Parathyroid adenoma (tissue), 2 donors: ENCODE results near the gene SPATA31C1.
"Not testable (repeated sequence)": the region's sequence is repeated elsewhere in the genome, so short reads cannot be mapped to it uniquely, and the experiment has no call there.

ENCODE experiments used
- H2AFZ ChIP-seq: fragments of 300-600 bp; sonication (generic); one replicate; pipeline ENCODE4 v1.7.0; 2017; ENCODE audit warnings: antibody characterized with exemption, mild to moderate bottlenecking
- H3K27ac ChIP-seq: fragments of 300-600 bp; sonication (generic); one replicate; pipeline ENCODE4 v1.7.0; 2017
- H3K27me3 ChIP-seq: fragments of 300-600 bp; sonication (generic); one replicate; pipeline ENCODE4 v1.7.0; 2017; ENCODE audit warnings: low read length; ENCODE audit not compliant: control insufficient read depth, insufficient read depth
- H3K36me3 ChIP-seq: fragments of 300-600 bp; sonication (generic); one replicate; pipeline ENCODE4 v1.7.0; 2017; ENCODE audit warnings: low read length; ENCODE audit not compliant: control insufficient read depth, insufficient read depth
- H3K4me1 ChIP-seq: fragments of 300-600 bp; sonication (generic); one replicate; pipeline ENCODE4 v1.7.0; 2017; ENCODE audit warnings: control low read depth
- H3K4me2 ChIP-seq: fragments of 300-600 bp; sonication (generic); one replicate; pipeline ENCODE4 v1.7.0; 2017; ENCODE audit warnings: low read length
- H3K4me3 ChIP-seq: fragments of 300-600 bp; sonication (generic); one replicate; pipeline ENCODE4 v1.7.0; 2017; ENCODE audit warnings: low read depth, low read length
- H3K79me2 ChIP-seq: fragments of 300-600 bp; sonication (generic); one replicate; pipeline ENCODE4 v1.7.0; 2017; ENCODE audit warnings: control low read depth
- H3K9ac ChIP-seq: fragments of 300-600 bp; sonication (generic); one replicate; pipeline ENCODE4 v1.7.0; 2017; ENCODE audit warnings: mild to moderate bottlenecking
- H3K9me3 ChIP-seq: fragments of 300-600 bp; sonication (generic); one replicate; pipeline ENCODE4 v1.7.0; 2017; ENCODE audit warnings: low read length; ENCODE audit not compliant: control insufficient read depth
- TF ChIP-seq, protein P1 (sequence below): fragments of 300-600 bp; sonication (generic); IDR thresholded peaks from one replicate; pipeline ENCODE4 v1.7.0; 2017; ENCODE audit warnings: antibody characterized with exemption, mild to moderate bottlenecking
- donor health status: primary hyperparathyroidism.

The SPATA31C1 gene

DNA sequence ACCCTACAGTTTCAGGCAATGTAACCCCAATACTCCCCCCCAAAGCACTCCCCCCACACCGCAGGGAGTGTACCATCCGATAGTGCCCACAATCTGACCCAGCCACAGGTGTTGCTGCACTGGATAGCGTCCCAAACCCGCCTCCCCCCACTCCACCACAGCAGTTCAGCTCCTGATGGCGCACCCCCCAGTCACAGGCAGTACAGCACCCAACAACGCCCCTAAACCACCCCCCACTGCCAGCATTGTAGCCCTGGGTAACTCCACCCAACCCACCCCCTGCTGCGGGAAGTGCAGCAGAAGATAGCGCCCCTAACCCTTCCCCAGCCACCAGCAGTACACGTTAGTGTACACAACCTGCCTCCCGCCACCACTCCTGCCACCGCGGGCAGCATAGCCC lies 20.6 kb downstream of the SPATA31C1 start:
- not testable (repeated sequence) for H3K9ac ChIP-seq, H3K36me3 ChIP-seq, H3K27ac ChIP-seq, H3K4me3 ChIP-seq, H3K79me2 ChIP-seq, H3K27me3 ChIP-seq, H3K4me1 ChIP-seq, H3K4me2 ChIP-seq, H2AFZ ChIP-seq, H3K9me3 ChIP-seq

DNA sequence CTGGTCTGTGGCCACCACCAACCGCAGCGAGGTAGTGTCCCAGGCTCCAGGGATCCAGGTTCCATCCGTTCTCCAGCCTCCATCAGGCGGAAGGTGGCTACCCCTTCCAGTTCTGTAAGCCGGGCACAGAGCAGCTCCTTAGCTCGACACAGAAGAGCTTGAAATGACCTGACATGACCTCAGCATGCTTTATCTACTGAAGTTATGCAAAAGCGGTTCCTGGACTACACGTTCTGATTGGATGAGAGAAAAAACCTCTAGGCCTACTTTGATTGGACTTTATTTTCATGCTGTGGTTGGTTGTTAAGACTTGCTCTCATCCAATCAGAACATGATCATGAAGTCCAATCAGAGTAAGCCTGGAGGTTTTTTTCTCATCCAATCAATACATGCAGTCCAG lies 21.3 kb downstream of the SPATA31C1 start:
- H3K27ac ChIP-seq, H3K4me2 ChIP-seq, H3K9me3 ChIP-seq: not testable (repeated sequence)

DNA sequence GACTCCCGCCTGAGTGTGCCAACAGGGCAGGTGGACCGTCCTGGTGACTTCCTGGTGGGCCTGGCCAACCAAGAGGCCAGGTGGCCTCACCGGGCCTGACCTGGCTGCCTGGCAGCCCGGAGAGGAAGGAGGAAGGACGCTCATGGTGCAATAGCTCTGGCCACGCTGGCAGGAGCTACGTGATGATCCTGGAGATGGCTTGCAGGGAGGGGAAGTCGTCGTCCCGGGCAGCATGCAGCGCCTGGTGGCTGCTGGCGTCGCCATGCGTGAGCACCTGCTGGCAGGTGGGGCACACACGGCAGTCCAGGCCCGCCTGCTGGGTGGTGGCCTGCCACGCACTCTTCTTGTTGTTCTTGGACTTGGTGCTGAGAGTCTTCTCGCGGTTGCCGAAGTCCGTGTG lies 26.3 kb downstream of the SPATA31C1 start:
- H3K27me3 ChIP-seq = no peaks in the 10 kb centered on the region

More for the DNA sequence above, 21.3 kb downstream of the SPATA31C1 start:
- not testable (repeated sequence) for H2AFZ ChIP-seq, H3K36me3 ChIP-seq, H3K4me1 ChIP-seq, H3K27me3 ChIP-seq, H3K79me2 ChIP-seq, H3K9ac ChIP-seq, H3K4me3 ChIP-seq

DNA sequence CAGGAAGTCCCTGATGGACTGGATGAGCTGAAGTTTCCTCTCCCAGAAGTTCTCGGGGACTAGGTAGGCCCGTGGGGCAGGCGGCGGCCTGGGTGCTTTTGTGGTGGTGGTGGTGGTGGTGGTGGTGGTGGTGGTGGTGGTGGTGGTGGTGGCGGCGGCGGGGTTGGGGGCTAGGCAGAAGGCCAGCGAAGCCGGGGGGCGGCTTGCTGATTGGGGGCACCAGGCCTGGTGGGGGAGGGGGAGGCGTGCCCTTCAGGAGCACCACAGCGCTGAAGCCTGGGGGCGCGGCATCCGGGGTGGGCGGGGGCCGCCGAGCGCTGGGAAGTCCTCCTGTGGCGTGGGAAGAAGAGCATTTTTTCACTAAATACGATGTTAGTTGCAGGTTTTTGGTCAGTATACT lies 26.9 kb downstream of the SPATA31C1 start:
- TF ChIP-seq, protein P1, sequence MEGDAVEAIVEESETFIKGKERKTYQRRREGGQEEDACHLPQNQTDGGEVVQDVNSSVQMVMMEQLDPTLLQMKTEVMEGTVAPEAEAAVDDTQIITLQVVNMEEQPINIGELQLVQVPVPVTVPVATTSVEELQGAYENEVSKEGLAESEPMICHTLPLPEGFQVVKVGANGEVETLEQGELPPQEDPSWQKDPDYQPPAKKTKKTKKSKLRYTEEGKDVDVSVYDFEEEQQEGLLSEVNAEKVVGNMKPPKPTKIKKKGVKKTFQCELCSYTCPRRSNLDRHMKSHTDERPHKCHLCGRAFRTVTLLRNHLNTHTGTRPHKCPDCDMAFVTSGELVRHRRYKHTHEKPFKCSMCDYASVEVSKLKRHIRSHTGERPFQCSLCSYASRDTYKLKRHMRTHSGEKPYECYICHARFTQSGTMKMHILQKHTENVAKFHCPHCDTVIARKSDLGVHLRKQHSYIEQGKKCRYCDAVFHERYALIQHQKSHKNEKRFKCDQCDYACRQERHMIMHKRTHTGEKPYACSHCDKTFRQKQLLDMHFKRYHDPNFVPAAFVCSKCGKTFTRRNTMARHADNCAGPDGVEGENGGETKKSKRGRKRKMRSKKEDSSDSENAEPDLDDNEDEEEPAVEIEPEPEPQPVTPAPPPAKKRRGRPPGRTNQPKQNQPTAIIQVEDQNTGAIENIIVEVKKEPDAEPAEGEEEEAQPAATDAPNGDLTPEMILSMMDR = no peak
- Histone ChIP-seq H3K4me2 (no peak overlapping the region), H3K4me3 (no peak overlapping the region)

More for the DNA sequence above, 26.3 kb downstream of the SPATA31C1 start:
- Histone ChIP-seq H3K4me3 (no peak overlapping the region), H3K4me2 (no peak overlapping the region), H3K9ac (no peak overlapping the region), H2AFZ (no peak overlapping the region), H3K9me3 (no peaks in the 10 kb centered on the region), H3K36me3 (no peaks in the 10 kb centered on the region), H3K4me1 (no peaks in the 10 kb centered on the region), H3K79me2 (no peaks in the 10 kb centered on the region), H3K27ac (no peak overlapping the region)
- TF ChIP-seq, protein P1 = no peak

DNA sequence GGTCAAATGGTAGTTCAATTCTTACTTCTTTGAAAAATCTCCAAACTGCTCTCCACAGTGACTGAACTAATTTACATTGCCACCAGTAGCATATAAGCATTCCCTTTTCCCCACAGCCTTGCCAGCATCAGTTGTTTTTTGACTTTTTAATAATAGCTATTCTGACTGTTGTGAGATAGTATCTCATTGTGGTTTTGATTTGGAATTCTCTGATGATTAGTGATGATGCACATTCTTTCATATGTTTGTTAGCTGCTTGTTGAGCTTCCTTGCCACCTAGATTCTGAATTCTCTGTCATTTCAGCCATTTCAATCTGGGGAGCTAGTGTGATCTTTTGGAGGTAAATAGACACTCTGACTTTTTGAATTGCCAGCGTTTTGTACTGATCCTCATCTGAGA lies 32.5 kb downstream of the SPATA31C1 start:
- Histone ChIP-seq H3K27me3 (no peaks in the 10 kb centered on the region), H3K9me3 (no peaks in the 10 kb centered on the region), H3K4me1 (no peaks in the 10 kb centered on the region), H3K4me3 (no peak overlapping the region), H3K9ac (no peak overlapping the region), H3K4me2 (no peak overlapping the region), H3K27ac (no peak overlapping the region), H3K79me2 (no peaks in the 10 kb centered on the region), H2AFZ (no peak overlapping the region), H3K36me3 (no peaks in the 10 kb centered on the region)
- TF ChIP-seq, protein P1 = no peak

More for the DNA sequence above, 26.9 kb downstream of the SPATA31C1 start:
- Histone ChIP-seq H3K36me3 (no peaks in the 10 kb centered on the region), H3K4me1 (no peaks in the 10 kb centered on the region), H3K9me3 (no peaks in the 10 kb centered on the region), H2AFZ (no peak overlapping the region), H3K27ac (no peak overlapping the region), H3K9ac (no peak overlapping the region), H3K27me3 (no peaks in the 10 kb centered on the region), H3K79me2 (no peaks in the 10 kb centered on the region)

DNA sequence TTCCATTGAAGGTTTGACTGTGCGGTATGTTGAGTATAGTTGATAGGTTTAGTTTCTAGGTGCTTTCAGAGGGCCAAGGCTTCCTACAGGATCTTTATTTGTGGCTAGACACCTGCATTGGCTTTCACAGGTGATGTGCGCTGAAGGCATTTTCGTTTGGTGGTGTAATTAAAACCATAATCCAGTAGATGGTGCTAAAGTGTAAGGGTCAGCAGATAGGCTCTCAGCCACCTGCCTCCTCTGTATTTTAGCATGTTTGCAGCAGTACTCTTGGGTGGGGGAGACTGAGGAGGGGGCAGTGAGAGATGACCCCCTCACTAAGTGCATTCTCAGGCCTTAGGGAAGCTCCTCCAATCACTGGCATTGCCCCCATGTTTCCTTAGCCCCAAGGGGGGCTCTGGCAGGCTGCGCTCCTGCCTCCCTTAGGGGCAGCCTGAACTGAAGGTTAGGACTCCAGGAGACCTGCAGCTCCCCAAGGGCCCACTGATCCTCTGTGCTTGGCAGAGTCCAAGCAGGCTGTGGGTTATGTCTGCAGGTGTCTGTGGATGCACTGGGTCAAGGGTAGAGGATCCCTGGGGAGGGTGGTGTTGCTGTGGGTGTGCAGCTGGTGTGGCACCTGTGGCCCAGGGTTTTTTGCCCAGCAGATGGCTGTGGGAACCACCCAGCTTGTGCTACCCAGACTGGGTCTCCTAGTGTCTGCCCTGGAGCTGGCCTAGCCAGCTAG lies 33.2 kb downstream of the SPATA31C1 start:
- H2AFZ ChIP-seq = no peak overlapping the region
- no peak overlapping the region for H3K4me3 ChIP-seq

More for the DNA sequence above, 33.2 kb downstream of the SPATA31C1 start:
- no peaks in the 10 kb centered on the region for H3K4me1 ChIP-seq
- no peak overlapping the region for H3K4me2 ChIP-seq
- H3K27ac ChIP-seq = no peak overlapping the region
- H3K36me3 ChIP-seq = no peaks in the 10 kb centered on the region
- no peaks in the 10 kb centered on the region for H3K9me3 ChIP-seq
- TF ChIP-seq, protein P1 = peak; percentile 33
- no peak overlapping the region for H3K9ac ChIP-seq
- H3K79me2 ChIP-seq = no peaks in the 10 kb centered on the region
- no peaks in the 10 kb centered on the region for H3K27me3 ChIP-seq
